Endodermal cell (in vitro differentiated cells): ENCODE data around the gene MVB12A. TPM values are rescaled to one million over a fixed set of nuclear protein-coding genes. Genes with fewer than 3 reads are reported as not detected.

Experiments
- DNase-seq: peaks from one replicate; pipeline ENCODE4 v3.0.0-alpha.2; 2017
- H3K27ac ChIP-seq: 2 replicates; pipeline ENCODE4 v1.5.1; 2013; ENCODE audit warnings: mild to moderate bottlenecking, low read depth, low read length, moderate library complexity
- H3K27me3 ChIP-seq: 2 replicates; pipeline ENCODE4 v1.6.1; 2013; ENCODE audit warnings: mild to moderate bottlenecking, low read length, moderate library complexity; ENCODE audit not compliant: insufficient read depth, control insufficient read depth, poor library complexity, severe bottlenecking
- H3K36me3 ChIP-seq: 2 replicates; pipeline ENCODE4 v1.7.0; 2013; ENCODE audit warnings: mild to moderate bottlenecking, low read length, moderate library complexity; ENCODE audit not compliant: control insufficient read depth, insufficient read depth
- H3K4me1 ChIP-seq: one replicate; pipeline ENCODE4 v1.7.0; 2013; ENCODE audit warnings: low read length; ENCODE audit not compliant: control insufficient read depth, insufficient read depth
- H3K4me3 ChIP-seq: 2 replicates; pipeline ENCODE4 v1.5.1; 2013; ENCODE audit warnings: mild to moderate bottlenecking, low read length, moderate library complexity
- H3K9ac ChIP-seq: 2 replicates; pipeline ENCODE4 v1.6.1; 2013; ENCODE audit warnings: mild to moderate bottlenecking, low read length, moderate library complexity; ENCODE audit not compliant: poor library complexity, severe bottlenecking; ENCODE audit errors: extremely low read depth
- H3K9me3 ChIP-seq: 2 replicates; pipeline ENCODE4 v1.6.1; 2013; ENCODE audit warnings: mild to moderate bottlenecking, low read length, moderate library complexity; ENCODE audit not compliant: control insufficient read depth
- H3K27ac Mint-ChIP-seq: 2 replicates; pipeline ENCODE4 v1.8.0; 2020; ENCODE audit warnings: mixed read lengths
- H3K27me3 Mint-ChIP-seq: 2 replicates; pipeline ENCODE4 v1.8.0; 2021; ENCODE audit warnings: mild to moderate bottlenecking, mixed read lengths; ENCODE audit not compliant: insufficient read depth
- H3K36me3 Mint-ChIP-seq: 2 replicates; pipeline ENCODE4 v1.8.0; 2020; ENCODE audit warnings: low read depth, mixed read lengths
- H3K4me1 Mint-ChIP-seq: 2 replicates; pipeline ENCODE4 v1.8.0; 2020; ENCODE audit warnings: mixed read lengths
- H3K4me3 Mint-ChIP-seq: 2 replicates; pipeline ENCODE4 v1.8.0; 2020; ENCODE audit warnings: mild to moderate bottlenecking, moderate library complexity, mixed read lengths
- H3K9me3 Mint-ChIP-seq: 2 replicates; pipeline ENCODE4 v1.8.0; 2020; ENCODE audit warnings: mild to moderate bottlenecking, mixed read lengths
- WGBS, 2 experiments: methylation state at CpG; one replicate each; pipeline versions ENCODE4 v1.1.5 to v1.1.7; 2013; ENCODE audit warnings: missing lambda C conversion rate in 2 of 2, mixed read lengths in 1 of 2; ENCODE audit not compliant: insufficient coverage in 1 of 2, insufficient read length in 1 of 2; 5-methylcytosine and 5-hydroxymethylcytosine counted together
- total RNA-seq, 2 donors: library from RNA; stranded (reverse); fragmentation: NEBNext Ultra II Directional in 1 of 2; extraction: Animal tissue kit (Norgen Biotek cat#: 25700) in 1 of 2; gene quantifications; 2 replicates in 1 of 2; 3 replicates in 1 of 2; pipeline ENCODE4 v1.2.1, GENCODE V29; 2021
- TF ChIP-seq, protein P1 (sequence below): fragments of 200-600 bp; sonication (generic); conservative IDR thresholded peaks from 2 replicates; pipeline ENCODE4 v1.5.0; 2021; ENCODE audit warnings: antibody characterized with exemption, mild to moderate bottlenecking

Gene MVB12A
- total RNA-seq, 2 donors from 2014 or later, result 63.1 to 64.8 TPM

DNA sequence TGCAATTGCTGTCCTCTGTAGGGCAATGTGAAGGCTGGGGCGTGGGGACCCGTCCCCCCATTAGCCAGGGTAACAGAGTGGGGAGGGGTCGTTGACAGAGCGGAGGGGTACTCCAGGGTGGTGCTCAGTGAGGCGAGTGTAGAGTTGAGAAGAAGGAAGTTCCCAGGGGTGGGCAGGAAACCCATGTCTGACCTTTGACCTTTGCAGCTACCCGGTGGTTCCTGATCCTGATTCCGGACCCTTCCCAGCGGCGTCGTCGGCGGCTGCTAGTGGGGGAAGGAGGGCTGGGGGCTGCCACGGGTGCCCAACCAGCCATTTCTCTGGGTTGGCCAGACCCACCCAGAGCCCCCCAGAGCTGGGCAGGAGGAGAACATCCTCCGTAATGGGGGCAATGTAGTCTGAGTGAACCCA, 40.6 kb upstream of the MVB12A start:
- Histone ChIP-seq H3K4me3 (no peak overlapping the region), H3K4me1 (no peaks in the 10 kb centered on the region), H3K9ac (no peak overlapping the region), H3K27ac (no peak overlapping the region), H3K36me3 (no peaks in the 10 kb centered on the region), H3K9me3 (no peaks in the 10 kb centered on the region), H3K27me3 (no peaks in the 10 kb centered on the region)
- Mint-ChIP-seq H3K4me3 (no peak overlapping the region), H3K27me3 (peaks cover 2% of the 10 kb centered on the region), H3K27ac (no peak overlapping the region), H3K4me1 (peaks cover 5% of the 10 kb centered on the region), H3K36me3 (no peaks in the 10 kb centered on the region), H3K9me3 (peaks cover 4% of the 10 kb centered on the region)
- peak; percentile 63 for DNase-seq
- WGBS, 2 experiments, result 46 to 72% methylated on average over 7 to 14 of the region's 14 CpGs
- TF ChIP-seq, protein P1, sequence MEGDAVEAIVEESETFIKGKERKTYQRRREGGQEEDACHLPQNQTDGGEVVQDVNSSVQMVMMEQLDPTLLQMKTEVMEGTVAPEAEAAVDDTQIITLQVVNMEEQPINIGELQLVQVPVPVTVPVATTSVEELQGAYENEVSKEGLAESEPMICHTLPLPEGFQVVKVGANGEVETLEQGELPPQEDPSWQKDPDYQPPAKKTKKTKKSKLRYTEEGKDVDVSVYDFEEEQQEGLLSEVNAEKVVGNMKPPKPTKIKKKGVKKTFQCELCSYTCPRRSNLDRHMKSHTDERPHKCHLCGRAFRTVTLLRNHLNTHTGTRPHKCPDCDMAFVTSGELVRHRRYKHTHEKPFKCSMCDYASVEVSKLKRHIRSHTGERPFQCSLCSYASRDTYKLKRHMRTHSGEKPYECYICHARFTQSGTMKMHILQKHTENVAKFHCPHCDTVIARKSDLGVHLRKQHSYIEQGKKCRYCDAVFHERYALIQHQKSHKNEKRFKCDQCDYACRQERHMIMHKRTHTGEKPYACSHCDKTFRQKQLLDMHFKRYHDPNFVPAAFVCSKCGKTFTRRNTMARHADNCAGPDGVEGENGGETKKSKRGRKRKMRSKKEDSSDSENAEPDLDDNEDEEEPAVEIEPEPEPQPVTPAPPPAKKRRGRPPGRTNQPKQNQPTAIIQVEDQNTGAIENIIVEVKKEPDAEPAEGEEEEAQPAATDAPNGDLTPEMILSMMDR, result no peak

GRCh38 chr19:17380426-17381138, 39.3 kb upstream of the MVB12A start:
- no peak overlapping the region for H3K4me3 Mint-ChIP-seq
- H3K9me3 Mint-ChIP-seq, result peaks cover 4% of the 10 kb centered on the region
- H3K27me3 Mint-ChIP-seq, result peaks cover 2% of the 10 kb centered on the region
- TF ChIP-seq, protein P1, result no peak
- no peaks in the 10 kb centered on the region for H3K36me3 ChIP-seq
- H3K27me3 ChIP-seq, result no peaks in the 10 kb centered on the region
- no peaks in the 10 kb centered on the region for H3K36me3 Mint-ChIP-seq
- no peaks in the 10 kb centered on the region for H3K4me1 ChIP-seq
- H3K4me1 Mint-ChIP-seq, result peaks cover 5% of the 10 kb centered on the region
- no peak overlapping the region for H3K27ac ChIP-seq
- no peak for DNase-seq
- no peaks in the 10 kb centered on the region for H3K9me3 ChIP-seq
- H3K4me3 ChIP-seq, result no peak overlapping the region
- WGBS, 2 experiments, result 91 to 94% methylated on average over 5 of the region's 5 CpGs
- no peak overlapping the region for H3K27ac Mint-ChIP-seq
- no peak overlapping the region for H3K9ac ChIP-seq

DNA sequence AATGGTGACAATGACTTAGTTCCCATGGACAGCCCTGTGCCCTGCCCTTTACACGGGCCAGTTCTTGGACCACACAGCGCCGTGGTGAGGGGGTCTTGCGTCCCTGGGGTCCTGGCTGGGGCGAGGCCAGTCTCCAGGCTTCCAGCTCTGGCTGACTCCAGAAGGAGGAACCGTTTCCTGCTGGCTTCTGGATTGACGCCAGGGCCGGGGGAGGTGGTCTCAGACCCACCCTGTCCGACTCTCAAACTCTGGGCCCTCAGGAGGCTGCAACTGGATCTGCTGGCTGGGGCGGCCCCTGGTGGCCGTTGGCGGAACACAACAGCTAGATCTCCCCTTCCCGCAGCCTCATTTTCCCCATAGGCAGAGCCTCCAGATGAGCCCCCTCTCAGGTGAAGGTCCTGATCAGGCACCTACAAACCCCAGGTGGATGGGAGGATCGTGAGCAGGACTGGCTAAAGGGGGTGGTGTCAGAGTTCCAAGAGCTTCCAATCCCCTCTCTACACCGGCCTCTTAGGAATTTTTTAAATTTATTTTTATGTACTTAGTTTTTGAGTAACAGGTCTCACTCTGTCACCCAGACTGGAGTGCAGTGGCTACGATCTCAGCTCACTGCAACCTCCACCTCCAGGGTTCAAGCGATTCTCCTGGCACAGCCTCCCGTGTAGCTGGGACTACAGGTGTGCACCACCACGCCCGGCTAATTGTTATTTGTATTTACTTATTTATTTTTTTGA, 33.8 kb upstream of the MVB12A start:
- TF ChIP-seq, protein P1, result peak; percentile 96
- WGBS, 2 experiments, result 49 to 67% methylated on average over 1 to 19 of the region's 20 CpGs
- DNase-seq, result peak; percentile 92
- Histone ChIP-seq H3K9me3 (peaks cover 13% of the 10 kb centered on the region), H3K27ac (no peak overlapping the region), H3K4me3 (no peak overlapping the region), H3K9ac (no peak overlapping the region), H3K36me3 (no peaks in the 10 kb centered on the region), H3K27me3 (no peaks in the 10 kb centered on the region), H3K4me1 (no peaks in the 10 kb centered on the region)
- H3K36me3 Mint-ChIP-seq, result no peaks in the 10 kb centered on the region
- no peak overlapping the region for H3K4me3 Mint-ChIP-seq
- H3K9me3 Mint-ChIP-seq, result peaks cover 10% of the 10 kb centered on the region
- peaks cover 3% of the 10 kb centered on the region for H3K4me1 Mint-ChIP-seq
- H3K27me3 Mint-ChIP-seq, result peaks cover 23% of the 10 kb centered on the region
- peak overlapping the region; percentile 64 for H3K27ac Mint-ChIP-seq
